ENCODE measurements around the gene AACS.
"Not testable (repeated sequence)": the region's sequence is repeated elsewhere in the genome, so short reads cannot be mapped to it uniquely, and the experiment has no call there.

The AACS gene

DNA sequence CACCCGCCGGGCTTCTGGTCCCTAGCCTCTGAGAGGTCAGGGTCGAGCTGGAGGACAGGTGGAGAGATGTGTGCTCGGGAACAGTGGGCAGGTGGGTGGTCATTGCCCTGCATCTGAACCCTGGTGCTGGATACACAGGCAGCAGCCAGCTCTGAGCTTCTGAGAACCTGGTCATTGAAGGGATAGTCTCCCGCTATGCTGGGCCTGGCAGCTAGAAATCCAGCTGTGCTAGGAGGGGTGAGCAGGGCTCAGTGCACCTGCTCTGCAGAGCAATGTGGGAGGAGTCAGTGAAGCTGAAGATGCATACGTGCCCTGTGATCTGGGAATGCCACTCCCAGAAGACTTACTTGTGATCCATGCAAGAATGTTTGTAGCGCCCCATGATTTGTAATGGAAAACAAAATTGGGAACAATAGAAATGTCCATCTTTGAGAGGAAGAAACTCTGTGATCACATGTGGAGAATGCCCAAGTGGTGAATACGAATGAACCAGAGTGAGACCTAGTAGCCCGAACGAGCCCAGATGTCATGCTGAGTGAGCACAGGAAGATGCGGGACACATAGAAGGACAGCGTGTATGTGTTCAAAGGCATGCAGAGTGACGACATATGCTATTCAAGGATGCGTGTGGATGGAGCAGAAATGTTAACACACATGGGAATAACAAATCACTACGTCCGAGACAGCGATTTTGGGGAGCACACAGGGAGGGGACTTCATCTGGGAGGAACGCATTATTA lies 63.4 kb downstream of the AACS start:
- DNase-seq, result no peak

DNA sequence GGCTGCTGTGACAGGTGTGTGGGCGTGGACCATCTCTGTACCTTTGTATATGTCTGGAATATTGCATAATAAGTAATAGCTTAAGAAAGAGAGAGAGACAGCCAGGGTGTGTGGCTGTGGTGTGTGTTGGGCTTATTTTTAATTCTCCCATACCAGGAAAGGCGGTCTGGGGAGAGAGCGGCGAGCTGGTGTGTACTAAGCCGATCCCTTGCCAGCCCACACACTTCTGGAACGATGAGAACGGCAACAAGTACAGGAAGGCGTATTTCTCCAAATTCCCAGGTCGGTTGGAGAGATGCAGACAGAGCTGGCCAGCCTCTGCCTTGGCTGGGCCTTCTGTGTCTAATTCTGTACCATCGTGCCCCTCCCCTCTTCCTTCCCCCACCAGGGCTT lies 63.9 kb downstream of the AACS start:
- DNase-seq, result no peak

DNA sequence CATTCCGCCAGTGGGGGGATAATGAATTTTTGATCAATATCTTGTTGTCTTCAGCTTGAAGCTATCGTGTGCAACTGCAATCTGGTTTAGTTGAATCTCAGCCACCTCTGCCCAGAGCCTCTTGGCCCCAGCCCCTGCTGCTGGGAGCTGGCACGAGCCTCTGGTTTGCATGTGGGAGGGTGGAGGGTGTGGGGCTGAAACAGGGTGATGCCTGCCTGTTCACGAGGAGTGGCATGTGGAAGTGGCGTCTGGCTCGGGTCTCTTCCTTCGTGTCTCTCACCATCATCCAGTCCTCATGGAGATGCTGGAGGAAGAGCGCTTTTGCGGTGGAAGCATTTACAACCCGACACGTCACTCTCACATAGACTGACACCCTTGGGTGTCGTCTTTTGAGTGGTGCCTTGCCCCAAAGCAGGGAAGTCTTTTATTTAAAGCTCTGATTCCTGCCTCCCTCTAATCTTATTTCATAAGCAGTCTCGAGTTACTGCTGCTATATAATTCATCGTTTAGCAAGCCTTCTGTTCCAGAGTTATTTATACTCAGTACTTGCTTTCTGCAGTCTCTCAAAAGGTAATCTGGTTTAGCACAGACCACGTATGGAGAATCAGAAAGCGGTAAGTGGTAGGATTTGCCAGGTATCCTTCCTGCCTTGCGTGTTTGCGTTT lies 64.5 kb downstream of the AACS start:
- no peak for DNase-seq

DNA sequence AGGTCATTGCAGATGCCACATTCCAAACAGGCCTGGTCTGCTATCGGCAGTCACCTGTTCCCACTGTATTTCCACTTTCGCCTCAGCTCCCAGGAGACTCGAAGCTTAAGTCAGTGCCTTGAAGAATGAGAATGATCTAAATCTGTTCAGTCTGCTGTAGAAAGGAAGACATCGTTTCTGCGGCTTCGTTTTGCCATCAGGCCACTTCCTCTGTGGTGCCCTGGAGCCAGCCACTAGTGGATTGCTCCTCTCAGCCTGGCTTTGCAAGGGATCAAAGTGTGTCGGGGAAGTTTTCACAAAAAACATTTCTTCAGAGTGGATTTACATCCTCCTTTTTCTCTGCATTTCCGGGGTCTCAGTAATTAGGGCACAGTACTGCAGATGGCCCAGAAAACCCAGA lies 66.7 kb downstream of the AACS start:
- DNase-seq, result no peak

DNA sequence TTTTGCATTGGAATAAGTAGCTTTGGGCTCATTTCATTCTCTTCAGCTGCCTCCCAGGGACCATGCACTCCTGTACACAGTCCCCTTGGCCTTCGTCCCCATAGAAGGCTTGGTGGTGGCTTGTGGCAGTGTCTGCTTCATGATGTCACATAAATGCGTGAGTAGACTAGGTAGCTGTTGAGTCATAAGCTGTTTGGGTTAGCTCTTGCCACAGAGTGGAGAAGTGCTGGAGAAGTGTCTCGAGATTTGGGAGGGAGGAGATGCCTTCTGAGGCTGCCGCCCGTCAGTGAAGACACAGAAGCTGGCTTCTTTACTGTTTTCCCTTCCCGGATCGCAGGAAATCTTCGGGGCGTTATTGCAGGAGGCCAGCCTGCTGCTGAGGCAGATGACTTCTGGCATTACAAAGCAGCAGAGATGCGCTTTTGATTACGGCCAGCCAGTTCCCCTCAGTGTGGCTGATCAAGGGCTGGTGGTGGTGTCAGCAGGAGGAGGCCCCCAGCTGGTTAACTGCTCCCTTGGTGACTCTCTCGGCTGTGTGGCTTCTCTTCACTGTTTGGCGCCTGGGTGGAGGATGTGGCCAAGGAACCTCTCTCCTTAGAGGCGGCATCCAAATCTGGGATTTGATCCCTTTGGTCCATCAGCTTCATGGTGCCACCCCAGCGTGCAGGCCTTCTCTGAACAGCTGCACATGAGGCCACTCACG lies 67.6 kb downstream of the AACS start:
- no peak for DNase-seq

DNA sequence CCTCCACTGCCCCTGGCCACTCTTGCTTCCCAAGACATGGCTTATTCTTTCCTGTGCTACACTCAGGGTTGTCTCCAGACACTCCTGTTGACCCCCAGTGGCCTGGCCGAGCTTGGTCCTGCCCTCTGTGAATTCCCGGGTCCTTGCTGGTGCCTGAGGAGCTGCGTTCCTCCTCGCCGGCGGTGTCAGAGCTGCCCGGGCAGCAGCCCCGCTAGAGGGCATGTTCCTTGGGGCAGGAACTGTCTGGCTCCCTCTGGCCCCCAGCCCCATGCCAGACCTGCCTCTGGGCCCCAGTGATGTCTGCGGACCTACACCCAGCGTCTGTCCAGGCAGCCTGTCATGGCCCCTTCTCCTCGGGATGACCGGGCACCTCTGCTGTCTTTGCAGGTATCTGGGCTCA lies 68.4 kb downstream of the AACS start:
- DNase-seq, result no peak

DNA sequence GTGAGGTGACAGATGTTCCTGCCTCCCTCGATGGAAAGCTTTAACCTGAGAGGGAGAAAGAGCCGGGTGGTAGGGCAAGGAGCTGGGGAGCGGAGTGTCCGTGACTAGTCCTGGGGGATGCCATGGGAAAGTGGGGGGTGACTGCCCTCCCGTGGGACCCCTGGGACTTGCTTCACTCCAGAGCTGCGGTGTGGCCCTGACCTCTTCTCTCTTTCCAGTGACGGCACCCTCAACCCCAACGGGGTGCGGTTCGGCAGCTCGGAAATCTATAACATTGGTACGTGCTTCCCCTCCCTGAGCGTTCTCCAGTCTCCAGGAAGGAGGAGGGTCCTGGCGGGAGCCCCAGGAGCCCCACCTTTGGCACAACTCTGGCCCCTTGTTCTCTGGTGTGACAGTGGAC lies 69.3 kb downstream of the AACS start:
- no peak for DNase-seq

DNA sequence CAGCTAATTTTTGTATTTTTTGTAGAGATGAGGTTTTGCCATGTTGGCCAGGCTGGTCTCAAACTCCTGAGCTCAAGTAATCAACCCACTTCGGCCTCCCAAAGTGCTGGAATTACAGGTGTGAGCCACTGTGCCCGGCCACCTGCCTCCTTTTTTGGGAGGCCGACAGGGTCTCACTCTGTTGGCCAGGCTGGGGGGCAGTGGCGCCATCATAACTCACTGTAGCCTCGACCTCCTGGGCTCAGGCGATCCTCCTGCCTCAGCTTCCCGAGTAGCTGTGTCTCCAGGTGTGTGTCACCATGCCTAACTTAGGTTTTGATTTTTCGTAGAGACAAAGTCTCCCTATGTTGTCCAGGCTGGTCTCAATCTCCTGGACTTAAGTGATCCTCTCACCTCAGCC lies 70.7 kb downstream of the AACS start:
- DNase-seq, result no peak

DNA sequence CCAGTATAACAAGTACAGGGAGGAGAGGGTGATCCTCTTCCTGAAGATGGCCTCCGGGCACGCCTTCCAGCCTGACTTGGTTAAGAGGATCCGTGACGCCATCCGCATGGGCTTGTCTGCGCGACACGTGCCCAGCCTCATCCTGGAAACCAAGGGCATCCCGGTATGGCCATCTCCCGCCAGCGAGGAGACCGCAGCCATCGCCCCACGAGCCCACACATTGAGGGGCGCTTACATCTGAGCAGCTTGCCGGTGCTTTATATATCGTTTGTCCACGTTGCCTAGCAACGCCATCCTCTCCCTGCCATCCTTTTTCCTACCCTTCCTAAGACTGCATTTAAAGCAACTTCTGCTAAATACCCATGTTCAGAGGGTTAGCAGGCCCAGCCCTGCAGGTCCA lies 71.5 kb downstream of the AACS start:
- DNase-seq, result no peak

DNA sequence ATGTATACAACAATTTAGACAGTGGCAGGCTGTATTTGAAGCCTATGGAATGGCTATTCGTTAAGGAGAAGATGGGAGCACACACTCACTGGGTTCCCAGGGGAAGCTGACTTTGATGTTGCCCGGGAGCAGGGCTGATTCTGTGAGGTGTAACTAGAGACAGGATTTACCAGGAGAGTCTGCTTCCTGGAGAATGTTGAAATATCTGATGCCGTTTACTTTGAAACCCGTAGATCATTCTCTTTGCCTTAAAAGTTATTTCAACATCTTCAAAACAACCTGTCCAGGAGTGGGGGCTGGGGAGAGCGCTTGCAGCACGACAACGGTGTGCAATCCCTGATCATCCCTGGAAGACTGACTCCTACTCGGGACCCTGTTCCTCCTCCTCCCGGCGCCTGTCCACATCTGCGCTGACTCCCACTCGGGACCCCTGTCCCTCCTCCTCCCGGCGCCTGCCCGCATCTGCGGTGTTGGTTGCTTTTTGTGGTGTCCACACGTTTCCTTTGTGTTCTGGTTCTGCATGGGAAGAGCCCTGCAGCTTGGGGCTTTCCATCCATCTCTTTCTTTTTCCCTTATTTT lies 72.6 kb downstream of the AACS start:
- DNase-seq, result no peak

DNA sequence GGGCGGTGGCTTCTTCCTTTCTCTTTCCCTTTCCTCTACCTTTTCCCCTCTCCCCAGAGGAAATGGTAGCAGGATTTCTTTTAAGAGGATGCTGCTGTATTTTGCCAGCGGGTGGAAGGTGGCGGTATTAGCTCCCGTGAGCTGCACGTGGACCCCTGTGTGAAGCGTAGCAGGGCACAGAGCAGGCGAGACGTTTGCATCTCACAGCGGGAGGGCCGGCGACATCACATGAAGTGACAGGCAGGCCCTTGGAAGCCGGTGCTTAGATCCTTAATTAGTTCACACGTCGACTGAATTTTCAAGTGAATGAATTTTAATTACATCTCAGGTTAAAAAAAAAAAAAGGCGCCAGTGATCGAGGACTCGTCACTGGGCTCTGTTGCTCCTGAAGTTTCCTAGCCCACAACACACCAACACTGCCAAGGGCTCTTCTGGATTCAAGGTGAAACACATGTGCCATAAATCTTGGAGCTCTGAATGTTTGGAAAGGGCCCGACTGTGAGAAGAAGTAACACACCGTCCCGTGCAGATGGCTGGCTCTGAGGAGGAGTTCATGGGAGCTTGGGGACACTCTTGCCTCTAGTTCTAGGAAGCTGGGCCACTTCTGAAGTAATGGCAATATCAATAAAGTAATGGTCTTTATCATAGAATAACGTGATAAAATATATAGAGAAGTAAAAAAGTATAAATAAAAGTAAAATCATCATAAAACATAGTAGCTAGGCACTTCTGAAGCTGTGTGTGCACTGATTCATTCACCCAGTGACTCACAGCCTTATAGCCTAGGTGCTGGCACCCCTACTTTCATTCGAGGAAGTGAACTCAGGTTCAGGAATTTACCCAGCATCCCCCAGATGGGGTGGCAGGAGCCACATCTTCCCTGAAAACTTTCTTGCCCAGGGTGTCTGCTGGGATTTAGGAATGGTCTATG lies 75.3 kb downstream of the AACS start:
- no peak for DNase-seq

DNA sequence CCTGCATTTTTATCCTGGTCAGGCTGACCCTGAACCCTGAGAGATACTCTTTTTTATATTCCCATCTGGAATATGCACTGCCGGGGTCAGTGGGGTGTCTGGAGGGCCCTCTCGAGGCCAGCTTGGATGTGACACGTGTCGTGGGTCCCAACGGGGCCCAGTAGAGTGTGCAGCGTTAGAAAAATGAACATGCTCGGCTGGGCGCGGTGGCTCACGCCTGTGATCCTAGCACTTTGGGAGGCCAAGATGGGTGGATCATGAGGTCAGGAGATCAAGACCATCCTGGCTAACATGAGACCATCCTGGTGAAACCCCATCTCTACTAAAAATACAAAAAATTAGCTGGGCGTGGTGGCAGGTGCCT lies 76.0 kb downstream of the AACS start:
- DNase-seq, result not testable (repeated sequence)

DNA sequence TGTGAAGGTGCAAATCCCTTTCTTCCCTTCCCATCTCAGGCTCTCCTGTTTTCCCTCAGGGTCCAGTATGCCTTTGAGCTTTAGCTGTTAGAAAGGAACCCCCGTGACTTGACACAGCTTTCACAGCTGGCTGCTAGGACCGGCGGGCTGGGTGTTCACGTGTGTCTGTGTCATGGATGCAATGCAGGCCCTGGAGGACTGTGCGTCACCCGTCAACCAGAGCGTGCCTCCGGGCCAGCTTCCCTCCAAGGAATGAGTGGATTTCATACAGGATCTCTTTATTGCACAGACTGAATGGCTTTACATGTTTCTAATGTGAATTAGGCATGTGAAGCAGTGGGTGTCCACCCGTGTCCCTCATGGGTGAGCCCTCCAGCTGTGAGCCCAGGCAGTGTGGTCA lies 77.4 kb downstream of the AACS start:
- DNase-seq, result no peak

DNA sequence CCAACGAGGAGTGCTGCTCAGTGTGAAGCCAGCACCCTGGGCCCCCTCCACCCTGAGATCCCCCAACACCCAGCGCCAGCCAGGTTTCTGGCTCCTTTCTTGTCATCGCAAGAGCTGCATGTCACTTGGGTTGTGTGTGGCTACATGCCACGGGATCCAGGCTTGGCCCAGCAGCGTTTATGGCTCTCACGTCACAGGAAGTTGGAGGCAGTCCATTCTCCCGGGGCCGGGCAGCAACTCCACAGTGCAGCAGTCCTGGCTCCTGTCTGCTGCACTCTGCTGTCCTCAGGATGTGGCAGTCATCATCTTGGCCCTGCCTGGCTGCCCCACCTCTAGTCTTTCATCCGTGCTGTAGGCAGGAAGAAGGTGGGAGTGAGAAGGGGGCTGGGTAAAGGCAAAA lies 78.3 kb downstream of the AACS start:
- DNase-seq, result no peak

DNA sequence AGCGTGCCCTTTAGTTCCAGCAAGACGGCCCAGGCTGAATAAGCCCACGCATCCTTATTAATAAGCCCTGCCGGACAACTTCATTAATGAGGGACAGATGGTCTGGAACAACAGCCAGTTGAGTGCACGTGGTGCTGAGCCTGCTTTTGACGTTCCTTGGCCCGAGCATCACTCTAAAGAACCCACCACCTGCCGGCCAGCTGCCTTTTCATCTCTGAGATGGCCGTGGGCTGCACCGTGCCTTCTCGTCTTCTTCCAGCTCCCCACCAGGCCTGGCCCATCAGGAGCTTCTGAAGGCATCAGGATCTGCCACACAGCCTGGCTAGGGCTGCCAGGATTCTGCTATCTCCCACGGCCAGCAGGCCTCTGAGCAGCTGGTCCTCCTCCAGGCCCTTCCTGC lies 80.0 kb downstream of the AACS start:
- DNase-seq, result no peak

DNA sequence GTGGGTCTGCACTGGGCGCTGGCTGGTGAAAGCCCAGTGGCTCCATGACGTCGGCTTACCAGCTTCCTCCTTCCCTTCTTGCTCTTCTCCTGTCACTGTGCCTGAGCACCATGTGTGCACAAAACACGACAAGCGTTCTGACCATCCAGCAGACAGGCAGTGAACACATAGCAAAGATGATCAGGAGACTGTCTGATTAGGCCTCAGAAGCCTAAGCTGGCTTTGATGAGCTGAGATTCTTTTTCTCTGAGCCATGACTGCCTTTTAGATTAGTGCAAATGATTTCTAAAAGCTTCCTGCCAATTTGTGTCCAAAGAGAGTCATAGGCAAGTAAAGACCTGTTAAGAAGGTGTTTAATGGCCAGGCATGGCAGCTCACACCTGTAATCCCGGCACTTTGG lies 83.1 kb downstream of the AACS start:
- DNase-seq, result no peak

DNA sequence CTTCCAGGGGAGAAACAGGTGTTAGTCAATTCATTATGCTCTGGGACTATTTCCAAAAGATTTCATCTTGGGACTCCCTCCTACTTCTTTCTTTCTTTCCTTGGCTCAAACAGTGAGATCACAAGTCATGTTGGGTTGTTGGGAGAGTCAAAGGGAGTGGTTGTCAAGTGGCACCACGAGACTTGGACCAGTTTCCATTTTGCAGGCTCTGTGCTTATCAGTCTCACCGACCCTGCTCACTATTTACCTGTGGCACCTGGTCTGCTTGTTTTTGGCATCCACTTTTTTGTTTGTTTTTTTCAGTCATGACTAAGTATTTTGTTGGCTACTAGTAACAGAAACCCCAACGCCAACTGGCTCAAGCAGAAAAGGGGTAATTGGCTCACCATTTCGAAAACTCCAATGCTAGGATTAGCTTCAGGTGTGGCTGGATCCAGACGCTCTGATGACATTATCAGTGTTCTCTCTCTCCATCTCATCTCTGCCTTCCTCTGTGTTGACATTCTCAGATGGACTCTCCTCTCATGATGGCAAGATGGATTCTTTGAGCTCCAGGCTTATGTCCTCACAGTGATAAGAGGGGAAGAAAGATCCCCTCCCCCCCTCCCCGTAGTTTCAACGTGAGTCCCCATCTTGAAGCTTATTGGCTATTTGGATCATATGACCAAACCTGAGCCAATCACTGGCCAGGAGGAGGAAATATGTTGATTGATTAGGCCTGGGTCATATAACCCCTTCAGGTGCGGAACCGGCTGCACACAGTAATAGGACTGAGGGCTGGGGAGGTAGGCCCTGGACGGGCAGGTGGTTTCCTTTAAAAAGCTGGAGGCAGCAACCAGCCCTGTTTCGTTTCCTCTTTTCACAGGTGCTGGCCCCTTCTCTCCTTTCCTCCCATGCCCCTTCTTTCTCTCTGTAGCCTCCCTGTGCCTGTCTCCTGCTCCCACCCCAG lies 84.2 kb downstream of the AACS start:
- DNase-seq, result no peak

DNA sequence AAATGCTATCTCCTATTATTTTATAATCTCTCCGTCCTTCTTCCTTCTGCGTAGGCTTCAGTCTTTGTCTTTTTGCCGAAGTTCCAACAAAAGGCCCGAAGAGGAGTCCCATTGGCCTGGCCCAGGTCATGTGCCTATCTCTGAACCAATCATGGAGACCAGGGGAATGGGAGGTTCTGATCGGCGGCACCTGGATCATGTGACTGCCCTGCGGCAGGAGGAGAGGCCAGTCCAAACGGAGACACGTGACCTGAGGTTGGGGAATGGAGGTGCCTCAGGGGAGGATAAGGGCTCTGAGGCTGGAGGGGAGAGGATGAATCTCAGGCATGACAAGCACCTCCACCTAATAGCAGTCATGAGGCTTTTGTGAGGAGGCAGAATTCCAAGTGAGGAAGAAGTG lies 86.0 kb downstream of the AACS start:
- no peak for DNase-seq

DNA sequence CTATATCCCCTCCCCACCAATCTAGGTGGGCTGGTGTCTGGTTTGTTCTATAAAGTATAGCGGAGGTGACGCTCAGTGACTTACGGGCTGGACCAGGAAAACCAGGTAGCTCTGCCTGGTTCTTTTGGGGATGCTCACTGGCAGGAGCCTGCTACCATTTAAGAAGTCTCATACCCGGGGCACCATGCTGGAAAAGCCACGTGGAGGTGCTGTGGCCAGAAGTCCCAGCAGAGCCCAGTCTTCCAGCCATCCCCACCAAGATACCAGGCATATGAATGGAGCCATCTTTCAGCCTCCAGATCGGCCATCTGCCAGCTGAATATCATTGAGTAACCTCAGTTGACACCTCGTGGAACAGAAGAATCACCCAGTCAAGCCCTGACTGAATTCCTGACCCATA lies 87.2 kb downstream of the AACS start:
- no peak for DNase-seq

DNA sequence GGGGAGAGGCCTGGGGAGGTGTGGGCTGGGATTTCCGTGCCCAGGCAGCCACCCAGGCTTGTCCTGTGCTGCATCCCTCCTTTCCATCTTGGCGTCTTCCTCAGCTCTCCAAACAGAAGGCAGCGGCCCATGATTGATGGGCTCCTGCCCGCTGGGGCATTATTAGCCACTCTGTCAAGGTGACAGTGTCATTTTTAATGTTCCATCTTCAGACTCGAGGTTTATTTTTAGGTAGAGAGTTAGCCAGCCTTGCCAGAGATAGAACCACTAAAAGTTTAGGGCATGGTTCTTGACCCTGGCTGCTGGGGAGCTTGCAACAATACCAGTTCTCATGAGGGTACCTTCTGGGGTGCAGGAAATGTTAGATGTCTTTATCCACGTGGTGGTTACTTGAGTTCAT lies 90.1 kb downstream of the AACS start:
- DNase-seq, result no peak

DNA sequence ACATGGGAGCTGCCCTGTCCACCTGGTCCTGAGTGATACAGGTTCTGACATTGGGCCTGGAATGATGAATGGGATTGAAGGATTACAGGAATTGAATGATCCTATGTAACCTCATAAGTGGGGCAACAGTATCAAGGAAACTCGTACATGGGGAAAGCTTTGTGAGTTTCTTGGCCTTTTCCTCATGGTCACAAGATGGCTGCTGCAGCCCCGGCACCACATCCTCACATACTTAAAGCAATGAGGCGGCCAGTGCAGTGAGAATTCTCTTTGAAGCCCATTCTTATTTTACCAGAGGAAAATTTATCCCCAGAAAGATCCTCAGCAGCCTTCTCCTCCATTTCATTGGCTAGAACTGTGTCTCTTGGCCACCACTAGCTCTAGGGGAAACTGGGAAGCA lies 91.9 kb downstream of the AACS start:
- DNase-seq, result no peak

DNA sequence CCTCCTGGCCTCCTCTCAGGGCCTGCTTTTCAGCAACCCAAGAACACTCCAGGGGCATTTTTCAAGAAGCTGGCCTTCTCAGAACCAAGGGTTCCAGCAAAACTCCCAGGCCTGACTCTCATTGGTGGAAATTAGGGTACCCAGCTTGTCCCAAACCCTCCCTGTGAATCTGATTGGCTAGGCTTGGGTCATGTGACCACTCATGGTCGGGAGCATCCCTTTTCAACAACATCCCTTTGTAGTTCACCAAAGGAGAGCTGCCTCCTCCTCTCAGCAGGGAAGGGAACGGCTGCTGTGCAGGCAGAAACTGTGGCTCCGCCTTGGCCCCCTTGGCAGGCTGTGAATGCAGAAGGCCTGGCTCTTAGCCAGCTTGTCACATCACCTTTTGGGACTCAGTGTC lies 94.5 kb downstream of the AACS start:
- no peak for DNase-seq
